ENCODE results near the gene RICTOR.

RICTOR gene

DNA sequence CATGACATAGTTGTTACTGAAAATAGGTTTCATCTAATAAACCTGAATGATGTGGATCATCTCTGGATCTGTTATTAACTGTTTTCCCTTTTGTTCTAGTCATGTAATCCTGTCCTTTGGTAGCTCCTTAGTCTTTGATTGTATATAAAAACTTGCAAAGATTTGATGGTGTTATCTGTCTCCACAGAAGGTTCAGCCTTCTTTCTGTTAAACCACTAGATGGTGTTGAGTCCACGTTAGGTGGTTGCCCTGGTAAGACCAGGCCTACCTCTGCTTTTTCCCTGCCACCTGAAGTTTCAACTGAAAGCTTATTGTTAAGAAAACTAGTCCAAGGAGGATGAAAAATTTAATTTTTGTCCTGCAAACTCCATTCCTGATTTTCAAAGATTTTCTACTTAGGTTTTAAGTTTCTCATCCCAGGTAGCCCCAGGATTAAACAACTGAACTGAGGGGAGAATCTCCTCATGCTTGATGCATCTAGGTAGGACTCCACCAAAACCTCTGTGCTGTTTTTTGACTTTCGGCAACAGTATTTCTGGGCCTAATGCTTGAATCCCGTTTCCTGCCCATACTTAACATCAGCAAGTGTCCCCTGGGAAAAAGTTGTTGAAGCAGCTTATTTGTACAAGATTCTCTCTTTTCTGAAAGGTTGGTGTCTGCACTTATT, 68.5 kb downstream of the RICTOR start:
- Histone ChIP-seq H3K9ac (ENCODE audit: low read length) (no peak overlapping the region), H4K20me1 (ENCODE audit: low read depth, low read length) (0 out of 2 replicates have a peak, but pooled peaks cover 4% of the 10 kb centered on the region), H3F3A (ENCODE audit: insufficient read depth) (no peaks in the 10 kb centered on the region; the same call in 1 of the 2 replicates), H2AFZ (ENCODE audit: low read depth, low read length, severe bottlenecking) (no peak overlapping the region), H3K27ac (ENCODE audit: low read depth, low read length) (no peak overlapping the region), H3K9me2 (replicated peaks; ENCODE audit: insufficient read depth, low read length) (no peaks in the 10 kb centered on the region), H3K4me3 (ENCODE audit: insufficient read depth, low read length, poor library complexity, severe bottlenecking) (no peak overlapping the region), H3K9me3 (ENCODE audit: insufficient read depth, low read length) (no peaks in the 10 kb centered on the region), H3K79me2 (ENCODE audit: insufficient read depth, low read length) (no peaks in the 10 kb centered on the region), H3K27me3 (ENCODE audit: low read length) (no peaks in the 10 kb centered on the region), H3K4me2 (ENCODE audit: low read depth, low read length, poor library complexity, severe bottlenecking) (no peak overlapping the region), H3K36me3 (ENCODE audit: low read length) (peaks cover 10% of the 10 kb centered on the region)
- TF ChIP-seq, protein P1, sequence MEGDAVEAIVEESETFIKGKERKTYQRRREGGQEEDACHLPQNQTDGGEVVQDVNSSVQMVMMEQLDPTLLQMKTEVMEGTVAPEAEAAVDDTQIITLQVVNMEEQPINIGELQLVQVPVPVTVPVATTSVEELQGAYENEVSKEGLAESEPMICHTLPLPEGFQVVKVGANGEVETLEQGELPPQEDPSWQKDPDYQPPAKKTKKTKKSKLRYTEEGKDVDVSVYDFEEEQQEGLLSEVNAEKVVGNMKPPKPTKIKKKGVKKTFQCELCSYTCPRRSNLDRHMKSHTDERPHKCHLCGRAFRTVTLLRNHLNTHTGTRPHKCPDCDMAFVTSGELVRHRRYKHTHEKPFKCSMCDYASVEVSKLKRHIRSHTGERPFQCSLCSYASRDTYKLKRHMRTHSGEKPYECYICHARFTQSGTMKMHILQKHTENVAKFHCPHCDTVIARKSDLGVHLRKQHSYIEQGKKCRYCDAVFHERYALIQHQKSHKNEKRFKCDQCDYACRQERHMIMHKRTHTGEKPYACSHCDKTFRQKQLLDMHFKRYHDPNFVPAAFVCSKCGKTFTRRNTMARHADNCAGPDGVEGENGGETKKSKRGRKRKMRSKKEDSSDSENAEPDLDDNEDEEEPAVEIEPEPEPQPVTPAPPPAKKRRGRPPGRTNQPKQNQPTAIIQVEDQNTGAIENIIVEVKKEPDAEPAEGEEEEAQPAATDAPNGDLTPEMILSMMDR (IDR thresholded peaks at IDR 0.05; ENCODE audit: insufficient read depth, low read length, poor library complexity, severe bottlenecking) = no peak
- no peak for TF ChIP-seq EZH2phosphoT487 (conservative IDR thresholded peaks at IDR 0.05; ENCODE audit: low read length)

DNA sequence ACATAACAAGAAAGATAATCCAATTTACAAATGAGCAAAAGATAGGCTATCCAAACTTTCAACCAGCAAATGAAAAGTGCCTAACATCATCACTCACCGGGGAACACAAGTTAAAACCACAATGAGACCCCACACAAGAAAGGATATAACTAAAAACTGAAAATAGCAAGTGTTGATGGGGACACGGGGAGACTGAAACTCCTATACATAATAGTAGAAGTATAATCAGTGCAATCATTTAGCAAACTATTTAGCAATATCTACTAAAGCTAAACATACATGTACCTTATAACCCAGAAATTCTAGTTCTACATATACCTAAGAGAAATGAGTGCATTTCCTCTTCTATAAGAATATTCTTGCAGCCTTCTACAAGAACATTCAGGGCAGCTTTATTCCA, 72.5 kb downstream of the RICTOR start:
- Histone ChIP-seq H3K27ac (ENCODE audit: low read depth, low read length) (no peak overlapping the region), H3F3A (ENCODE audit: insufficient read depth) (no peaks in the 10 kb centered on the region; the same call in 1 of the 2 replicates), H3K36me3 (ENCODE audit: low read length) (peaks cover 10% of the 10 kb centered on the region), H3K4me3 (ENCODE audit: insufficient read depth, low read length, poor library complexity, severe bottlenecking) (no peak overlapping the region), H3K9me2 (replicated peaks; ENCODE audit: insufficient read depth, low read length) (no peaks in the 10 kb centered on the region), H3K9me3 (ENCODE audit: insufficient read depth, low read length) (no peaks in the 10 kb centered on the region), H3K9ac (ENCODE audit: low read length) (no peak overlapping the region), H2AFZ (ENCODE audit: low read depth, low read length, severe bottlenecking) (no peak overlapping the region), H3K79me2 (ENCODE audit: insufficient read depth, low read length) (no peaks in the 10 kb centered on the region), H3K4me2 (ENCODE audit: low read depth, low read length, poor library complexity, severe bottlenecking) (no peak overlapping the region), H3K27me3 (ENCODE audit: low read length) (no peaks in the 10 kb centered on the region), H4K20me1 (ENCODE audit: low read depth, low read length) (0 out of 2 replicates have a peak, but pooled peaks cover 7% of the 10 kb centered on the region)
- TF ChIP-seq EZH2phosphoT487 (conservative IDR thresholded peaks at IDR 0.05; ENCODE audit: low read length) = no peak
- TF ChIP-seq, protein P1 (IDR thresholded peaks at IDR 0.05; ENCODE audit: insufficient read depth, low read length, poor library complexity, severe bottlenecking) = no peak

DNA sequence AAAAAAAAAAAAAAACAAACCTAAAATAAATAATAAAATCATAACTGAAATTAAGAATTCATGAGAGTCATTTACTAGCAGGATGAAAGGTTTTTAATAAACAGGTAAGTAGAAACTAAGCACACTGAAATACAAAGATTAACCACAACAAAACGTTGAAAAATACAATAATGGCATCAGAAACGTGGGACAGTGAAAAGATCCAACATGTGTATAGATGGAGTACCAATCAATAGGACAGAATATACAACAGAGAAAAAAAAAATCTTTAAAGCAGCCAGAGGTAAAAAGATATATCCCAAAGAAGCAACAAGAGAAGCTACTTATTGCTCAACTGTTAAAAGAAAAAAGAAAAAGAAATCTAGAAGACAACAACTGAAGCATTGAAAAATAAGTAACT, 75.2 kb downstream of the RICTOR start:
- H3K9me2 ChIP-seq (replicated peaks; ENCODE audit: insufficient read depth, low read length) = no peaks in the 10 kb centered on the region
- H3K27me3 ChIP-seq (ENCODE audit: low read length) = no peaks in the 10 kb centered on the region
- H3F3A ChIP-seq (ENCODE audit: insufficient read depth) = peaks cover 4% of the 10 kb centered on the region; the same call in 1 of the 2 replicates
- H3K4me2 ChIP-seq (ENCODE audit: low read depth, low read length, poor library complexity, severe bottlenecking) = no peak overlapping the region
- H3K9ac ChIP-seq (ENCODE audit: low read length) = no peak overlapping the region
- H3K4me3 ChIP-seq (ENCODE audit: insufficient read depth, low read length, poor library complexity, severe bottlenecking) = no peak overlapping the region
- no peak for TF ChIP-seq EZH2phosphoT487 (conservative IDR thresholded peaks at IDR 0.05; ENCODE audit: low read length)
- TF ChIP-seq, protein P1 (IDR thresholded peaks at IDR 0.05; ENCODE audit: insufficient read depth, low read length, poor library complexity, severe bottlenecking) = no peak
- no peak overlapping the region for H2AFZ ChIP-seq (ENCODE audit: low read depth, low read length, severe bottlenecking)
- no peak overlapping the region for H3K27ac ChIP-seq (ENCODE audit: low read depth, low read length)
- H4K20me1 ChIP-seq (ENCODE audit: low read depth, low read length) = 0 out of 2 replicates have a peak, but pooled peaks cover 7% of the 10 kb centered on the region
- peaks cover 10% of the 10 kb centered on the region for H3K36me3 ChIP-seq (ENCODE audit: low read length)
- no peaks in the 10 kb centered on the region for H3K79me2 ChIP-seq (ENCODE audit: insufficient read depth, low read length)
- no peaks in the 10 kb centered on the region for H3K9me3 ChIP-seq (ENCODE audit: insufficient read depth, low read length)

All from SU-DHL-6 (cell line).